Measurements from ENCODE around the gene PTPRT.

- TF ChIP-seq CTCF (IDR thresholded peaks at IDR 0.05) (no peak), POLR2A (IDR thresholded peaks at IDR 0.05) (no peak)
Measured at GRCh38 chr20:42886801-42887200, 302.9 kb downstream of the PTPRT start.

Data from uterus (tissue), 2 donors.